ENCODE data around the gene ITGA11. TPM values are rescaled to one million over a fixed set of nuclear protein-coding genes. Genes with fewer than 3 reads are reported as not detected.

ITGA11 gene
- total and polyA plus RNA-seq, 8 donors = 0.19 to 4.1 (median 0.66) TPM

DNA sequence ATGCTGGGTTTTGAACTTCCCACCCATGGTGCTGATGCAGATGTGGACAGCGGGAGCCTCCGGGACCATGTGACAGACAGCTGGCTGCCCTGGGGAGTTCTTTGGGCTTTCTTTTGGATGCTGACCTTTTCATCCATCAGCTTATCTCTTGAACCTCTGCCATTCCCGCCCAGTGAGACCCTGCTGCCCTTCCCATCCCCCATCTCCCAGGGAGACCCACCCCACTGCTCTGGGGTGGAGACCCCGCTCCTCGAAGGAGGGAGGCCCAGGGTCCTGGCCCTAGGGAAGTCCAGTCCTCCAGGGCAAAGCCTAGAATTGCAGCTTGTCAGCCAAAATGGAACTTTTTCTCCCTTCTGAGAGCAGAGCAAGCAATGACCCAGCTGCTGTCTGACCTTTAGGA, 64.0 kb downstream of the ITGA11 start:
- Histone ChIP-seq H3K27me3 (no peaks in the 10 kb centered on the region), H3K9me3 (no peaks in the 10 kb centered on the region), H3K36me3 (no peaks in the 10 kb centered on the region), H3K4me3 (no peak overlapping the region), H3K4me1 (no peaks in the 10 kb centered on the region), H3K27ac (no peak overlapping the region)
- FAIRE-seq (no peak), ATAC-seq (no peak), DNase-seq (no peak)
- 44 to 49% methylated on average over 5 of the region's 5 CpGs for WGBS, 2 donors
- TF ChIP-seq, protein P1, sequence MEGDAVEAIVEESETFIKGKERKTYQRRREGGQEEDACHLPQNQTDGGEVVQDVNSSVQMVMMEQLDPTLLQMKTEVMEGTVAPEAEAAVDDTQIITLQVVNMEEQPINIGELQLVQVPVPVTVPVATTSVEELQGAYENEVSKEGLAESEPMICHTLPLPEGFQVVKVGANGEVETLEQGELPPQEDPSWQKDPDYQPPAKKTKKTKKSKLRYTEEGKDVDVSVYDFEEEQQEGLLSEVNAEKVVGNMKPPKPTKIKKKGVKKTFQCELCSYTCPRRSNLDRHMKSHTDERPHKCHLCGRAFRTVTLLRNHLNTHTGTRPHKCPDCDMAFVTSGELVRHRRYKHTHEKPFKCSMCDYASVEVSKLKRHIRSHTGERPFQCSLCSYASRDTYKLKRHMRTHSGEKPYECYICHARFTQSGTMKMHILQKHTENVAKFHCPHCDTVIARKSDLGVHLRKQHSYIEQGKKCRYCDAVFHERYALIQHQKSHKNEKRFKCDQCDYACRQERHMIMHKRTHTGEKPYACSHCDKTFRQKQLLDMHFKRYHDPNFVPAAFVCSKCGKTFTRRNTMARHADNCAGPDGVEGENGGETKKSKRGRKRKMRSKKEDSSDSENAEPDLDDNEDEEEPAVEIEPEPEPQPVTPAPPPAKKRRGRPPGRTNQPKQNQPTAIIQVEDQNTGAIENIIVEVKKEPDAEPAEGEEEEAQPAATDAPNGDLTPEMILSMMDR (IDR thresholded peaks at IDR 0.05) = no peak
- intact Hi-C loops (cut with DNase I) = no loop called here

DNA sequence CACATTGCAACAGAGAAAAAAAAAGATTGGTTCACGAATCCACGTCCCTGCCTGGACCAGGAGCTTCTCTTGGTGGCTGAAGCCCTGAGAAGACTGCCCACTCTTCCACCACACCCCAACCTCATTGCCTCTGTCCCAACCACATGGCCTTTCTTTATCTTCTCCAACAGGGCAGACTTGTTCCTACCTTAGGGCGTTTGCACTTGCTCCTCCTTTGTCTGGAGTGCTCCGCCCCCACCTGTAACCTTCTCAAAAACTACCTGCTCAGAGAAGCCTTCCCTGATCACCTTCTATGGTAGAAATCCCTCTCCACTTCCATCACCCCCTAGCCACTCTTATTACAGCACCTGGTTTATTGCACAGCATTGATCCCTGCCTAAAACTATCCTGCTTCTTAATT, 64.7 kb downstream of the ITGA11 start:
- Histone ChIP-seq H3K9me3 (no peaks in the 10 kb centered on the region), H3K27ac (no peak overlapping the region), H3K36me3 (no peaks in the 10 kb centered on the region), H3K4me3 (no peak overlapping the region), H3K4me1 (no peaks in the 10 kb centered on the region), H3K27me3 (no peaks in the 10 kb centered on the region)
- WGBS, 2 donors = 51 to 66% methylated on average over 4 of the region's 4 CpGs
- TF ChIP-seq, protein P1 (IDR thresholded peaks at IDR 0.05) = no peak
- DNase-seq (no peak), FAIRE-seq (no peak), ATAC-seq (no peak)
- intact Hi-C loops (cut with DNase I) = no loop called here

DNA sequence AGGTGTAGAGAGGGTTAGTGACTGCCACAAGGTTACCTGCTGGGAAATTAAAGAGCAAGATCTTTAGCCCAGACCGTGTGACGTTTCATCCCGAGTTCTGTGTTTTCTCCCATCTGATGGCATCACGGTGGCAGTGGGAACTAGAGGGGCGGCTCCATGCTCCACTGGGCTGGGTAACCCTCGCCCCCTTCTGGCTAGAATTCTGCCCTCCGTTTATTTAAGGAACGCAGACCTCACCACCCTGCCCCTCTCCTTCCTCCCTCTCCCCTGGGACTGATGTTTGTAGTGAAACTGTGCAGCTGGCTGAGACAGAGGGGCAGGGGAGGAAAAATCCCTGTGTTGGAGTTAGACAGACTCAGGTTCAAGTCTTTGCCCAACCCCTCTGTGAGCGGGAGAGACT, 65.6 kb downstream of the ITGA11 start:
- FAIRE-seq = no peak
- H3K4me1 ChIP-seq = no peaks in the 10 kb centered on the region
- TF ChIP-seq, protein P1 (IDR thresholded peaks at IDR 0.05) = no peak
- WGBS, 2 donors = 32 to 35% methylated on average over 9 of the region's 9 CpGs
- H3K27me3 ChIP-seq = no peaks in the 10 kb centered on the region
- no peak for DNase-seq
- no peak overlapping the region for H3K4me3 ChIP-seq
- no peaks in the 10 kb centered on the region for H3K36me3 ChIP-seq
- no peak for ATAC-seq
- H3K9me3 ChIP-seq = no peaks in the 10 kb centered on the region
- no peak overlapping the region for H3K27ac ChIP-seq
- intact Hi-C loops (cut with DNase I) = no loop called here

DNA sequence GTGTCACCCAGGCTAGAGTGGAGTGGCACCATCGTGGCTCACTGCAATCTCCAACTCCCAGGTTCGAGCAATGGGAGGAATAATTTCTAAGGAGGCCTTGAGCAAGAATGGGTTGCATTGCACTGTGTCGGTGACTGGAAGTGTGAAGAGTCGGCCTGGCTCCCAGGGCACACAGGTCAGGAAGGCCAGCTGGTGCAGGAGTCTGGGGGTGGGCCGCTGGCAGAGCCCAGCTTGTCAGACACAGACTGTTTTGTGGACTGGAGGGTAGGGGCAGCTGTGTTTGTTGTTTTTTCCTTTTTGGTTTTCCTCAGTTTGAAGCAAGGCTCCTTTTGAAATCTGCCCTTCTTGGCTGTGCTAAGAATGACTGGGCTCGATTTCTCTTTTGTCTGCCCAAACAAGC, 66.2 kb downstream of the ITGA11 start:
- TF ChIP-seq, protein P1 (IDR thresholded peaks at IDR 0.05) = no peak
- Histone ChIP-seq H3K4me3 (no peak overlapping the region), H3K36me3 (no peaks in the 10 kb centered on the region), H3K27ac (no peak overlapping the region), H3K9me3 (no peaks in the 10 kb centered on the region), H3K4me1 (no peaks in the 10 kb centered on the region), H3K27me3 (no peaks in the 10 kb centered on the region)
- intact Hi-C loops (cut with DNase I) = no loop called here
- DNase-seq = no peak
- 70 to 76% methylated on average over 6 of the region's 6 CpGs for WGBS, 2 donors
- peak in 1 of 4 donors; percentile 28 for ATAC-seq
- no peak for FAIRE-seq

DNA sequence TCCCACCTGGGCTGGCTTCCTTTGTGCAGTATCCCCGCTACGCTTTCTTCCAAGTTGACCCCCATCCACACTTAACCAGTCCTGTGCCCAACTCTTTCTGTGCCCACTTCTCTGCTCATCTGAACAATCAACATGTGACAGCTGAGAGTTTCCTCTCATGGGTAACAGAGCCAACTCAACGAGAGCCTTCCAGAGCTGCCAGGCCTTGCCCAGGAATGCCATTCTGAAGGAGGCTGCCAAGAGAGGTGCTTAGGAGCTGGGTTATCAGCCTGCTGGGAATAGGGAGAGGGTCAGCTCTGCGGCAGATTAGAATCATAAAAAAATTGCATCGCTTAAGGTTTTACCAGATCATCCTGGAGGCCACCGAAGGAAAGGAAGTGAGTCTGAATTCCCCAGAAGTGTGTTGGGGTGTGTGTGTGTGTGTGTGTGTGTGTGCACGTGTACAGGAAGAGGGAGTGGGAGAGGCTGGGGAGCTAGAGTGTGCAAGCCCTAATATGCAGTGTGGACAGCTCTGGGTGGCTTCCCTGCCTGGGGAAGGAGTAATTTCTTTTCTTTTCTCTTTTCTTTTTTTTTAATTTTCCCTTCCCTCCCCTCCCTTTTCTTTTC, 66.7 kb downstream of the ITGA11 start:
- FAIRE-seq (no peak), ATAC-seq (peak in 2 of 4 donors; percentile 33 to 59), DNase-seq (no peak)
- H3K4me3 ChIP-seq = no peak overlapping the region
- 74 to 76% methylated on average over 7 of the region's 7 CpGs for WGBS, 2 donors
- H3K27ac ChIP-seq = no peak overlapping the region
- H3K9me3 ChIP-seq = no peaks in the 10 kb centered on the region
- no peaks in the 10 kb centered on the region for H3K27me3 ChIP-seq
- no peaks in the 10 kb centered on the region for H3K4me1 ChIP-seq
- intact Hi-C loops (cut with DNase I) = no loop called here
- TF ChIP-seq, protein P1 (IDR thresholded peaks at IDR 0.05) = no peak
- no peaks in the 10 kb centered on the region for H3K36me3 ChIP-seq
